Measurements from ENCODE around the gene COL6A2. TPM values are rescaled to one million over a fixed set of nuclear protein-coding genes. Genes with fewer than 3 reads are reported as not detected.
A peak's percentile ranks its signal among the peaks of the same experiment; 100 is the strongest.
"Not testable (repeated sequence)": the region's sequence is repeated elsewhere in the genome, so short reads cannot be mapped to it uniquely, and the experiment has no call there.

The COL6A2 gene
- total RNA-seq, 2 donors from 2014 or later: 3.3 to 10.1 TPM

DNA sequence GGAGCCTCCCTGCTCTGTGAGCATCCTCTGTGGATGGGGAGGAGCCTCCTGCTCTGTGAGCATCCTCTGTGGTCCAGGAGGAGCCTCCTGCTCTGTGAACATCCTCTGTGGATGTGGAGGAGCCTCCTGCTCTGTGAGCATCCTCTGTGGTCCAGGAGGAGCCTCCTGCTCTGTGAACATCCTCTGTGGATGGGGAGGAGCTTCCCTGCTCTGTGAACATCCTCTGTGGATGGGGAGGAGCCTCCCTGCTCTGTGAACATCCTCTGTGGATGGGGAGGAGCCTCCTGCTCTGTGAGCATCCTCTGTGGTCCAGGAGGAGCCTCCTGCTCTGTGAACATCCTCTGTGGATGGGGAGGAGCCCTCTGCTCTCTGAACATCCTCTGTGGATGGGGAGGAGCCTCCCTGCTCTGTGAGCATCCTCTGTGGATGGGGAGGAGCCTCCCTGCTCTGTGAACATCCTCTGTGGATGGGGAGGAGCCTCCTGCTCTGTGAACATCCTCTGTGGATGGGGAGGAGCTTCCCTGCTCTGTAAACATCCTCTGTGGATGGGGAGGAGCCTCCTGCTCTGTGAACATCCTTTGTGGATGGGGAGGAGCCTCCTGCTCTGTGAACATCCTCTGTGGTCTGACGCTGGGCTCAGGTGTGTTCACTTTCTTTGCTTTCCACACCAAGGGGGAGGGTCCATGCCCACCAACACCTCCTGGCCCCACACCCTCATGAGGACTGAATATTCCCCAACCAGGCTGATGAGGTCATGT is 72.7 kb downstream of the COL6A2 start:
- H3K27me3 Mint-ChIP-seq; H3K4me3 Mint-ChIP-seq; ATAC-seq (replicated peaks); H3K36me3 Mint-ChIP-seq (ENCODE audit: low read depth); H3K9me3 Mint-ChIP-seq; H3K4me1 Mint-ChIP-seq: not testable (repeated sequence)
- peak overlapping the region; percentile 66 for H3K27ac Mint-ChIP-seq

DNA sequence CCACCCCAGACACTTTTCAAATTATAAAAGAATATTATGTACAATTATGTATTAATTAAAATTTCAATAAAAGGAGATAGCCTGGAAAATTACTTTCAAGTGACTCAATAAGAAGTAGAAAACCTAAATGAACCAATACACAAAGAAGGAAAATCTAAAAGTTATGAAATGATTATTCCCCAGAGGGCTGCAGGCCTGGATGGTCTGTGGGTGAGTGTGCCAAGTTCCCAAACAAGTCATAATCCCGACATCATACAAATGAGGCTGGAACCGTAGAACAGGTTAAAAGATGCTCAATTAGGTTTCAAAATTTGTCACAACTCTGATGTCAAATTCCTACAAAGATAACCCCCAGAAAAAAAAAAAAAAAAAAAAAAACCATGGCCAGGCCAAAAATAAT is 73.7 kb downstream of the COL6A2 start:
- H3K27me3 Mint-ChIP-seq: peaks cover 13% of the 10 kb centered on the region
- no peak overlapping the region for H3K4me3 Mint-ChIP-seq
- H3K4me1 Mint-ChIP-seq: no peaks in the 10 kb centered on the region
- no peak overlapping the region for H3K27ac Mint-ChIP-seq
- no peaks in the 10 kb centered on the region for H3K36me3 Mint-ChIP-seq (ENCODE audit: low read depth)
- peaks cover 13% of the 10 kb centered on the region for H3K9me3 Mint-ChIP-seq
- ATAC-seq (replicated peaks): no peak

DNA sequence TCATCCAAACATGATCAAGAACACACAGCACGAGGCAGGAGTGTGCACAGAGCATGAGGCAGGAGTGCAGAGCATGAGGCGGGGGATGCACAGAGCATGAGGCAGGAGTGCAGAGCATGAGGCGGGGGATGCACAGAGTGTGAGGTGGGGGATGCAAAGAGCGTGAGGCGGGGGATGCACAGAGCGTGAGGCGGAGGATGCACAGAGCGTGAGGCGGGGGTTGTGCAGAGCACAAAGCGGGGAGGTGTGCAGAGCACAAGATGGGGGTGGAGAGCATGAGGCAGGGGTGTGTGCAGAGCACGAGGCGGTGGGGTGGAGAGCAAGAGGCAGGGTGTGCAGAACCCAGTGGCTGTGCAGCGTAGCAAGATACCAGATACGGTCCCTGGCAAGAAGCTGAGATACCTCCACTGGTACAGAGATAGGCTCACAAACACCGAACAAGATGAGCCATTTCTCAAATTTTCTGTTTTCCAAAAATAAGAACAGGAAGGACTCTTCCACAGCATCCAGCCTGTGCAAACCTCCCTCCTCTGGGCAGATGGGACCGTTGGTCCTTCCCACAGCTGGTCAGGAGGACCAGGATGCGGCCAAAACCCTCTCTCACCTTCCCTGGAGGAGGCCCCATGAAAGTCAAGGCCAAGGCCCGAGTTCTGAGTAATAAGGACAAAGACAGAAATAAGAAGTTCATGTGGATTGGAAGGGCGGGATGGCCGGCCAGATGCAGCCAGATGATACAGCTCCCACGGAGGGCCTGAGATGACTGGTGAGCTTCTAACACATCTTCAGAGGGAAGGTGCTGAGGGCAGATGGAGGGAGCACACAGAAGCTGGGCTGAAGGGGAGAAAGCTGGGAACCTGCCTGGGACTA is 74.3 kb downstream of the COL6A2 start:
- Mint-ChIP-seq H3K9me3 (peaks cover 13% of the 10 kb centered on the region), H3K36me3 (ENCODE audit: low read depth) (no peaks in the 10 kb centered on the region), H3K4me1 (no peaks in the 10 kb centered on the region), H3K27ac (no peak overlapping the region), H3K4me3 (no peak overlapping the region), H3K27me3 (peaks cover 13% of the 10 kb centered on the region)
- no peak for ATAC-seq (replicated peaks)

DNA sequence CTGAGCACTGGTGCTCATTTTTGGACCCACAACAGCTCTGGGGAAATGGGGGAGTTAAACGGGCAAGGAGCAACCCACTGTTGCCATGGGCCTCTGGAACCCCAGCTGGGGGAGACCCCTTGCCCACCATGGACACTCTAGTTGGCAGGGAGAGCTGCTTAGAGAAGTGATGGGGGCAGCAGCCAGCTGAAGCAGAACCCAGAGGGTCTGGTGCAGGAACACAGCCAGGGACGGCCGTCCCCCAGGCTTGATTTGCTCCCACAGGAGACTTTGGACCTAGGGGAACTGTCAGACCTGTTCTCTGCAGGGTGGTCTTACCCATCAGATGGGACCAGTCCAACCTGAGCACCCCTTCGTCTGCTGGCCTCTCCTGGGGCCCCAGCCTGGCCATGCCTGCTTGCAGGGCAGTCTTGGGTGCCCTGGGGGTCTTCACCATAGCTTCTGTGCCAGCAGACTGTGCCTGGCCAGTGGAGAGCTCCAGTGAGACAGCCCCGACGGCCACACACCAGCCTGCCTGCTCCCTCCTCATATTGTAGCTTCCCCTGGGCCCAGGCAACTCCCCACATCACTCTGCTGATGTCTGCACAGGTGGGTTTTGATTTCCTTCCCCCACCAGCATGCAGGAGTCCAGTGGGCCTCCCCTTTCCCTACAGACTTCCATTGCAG is 75.1 kb downstream of the COL6A2 start:
- no peak overlapping the region for H3K27ac Mint-ChIP-seq

DNA sequence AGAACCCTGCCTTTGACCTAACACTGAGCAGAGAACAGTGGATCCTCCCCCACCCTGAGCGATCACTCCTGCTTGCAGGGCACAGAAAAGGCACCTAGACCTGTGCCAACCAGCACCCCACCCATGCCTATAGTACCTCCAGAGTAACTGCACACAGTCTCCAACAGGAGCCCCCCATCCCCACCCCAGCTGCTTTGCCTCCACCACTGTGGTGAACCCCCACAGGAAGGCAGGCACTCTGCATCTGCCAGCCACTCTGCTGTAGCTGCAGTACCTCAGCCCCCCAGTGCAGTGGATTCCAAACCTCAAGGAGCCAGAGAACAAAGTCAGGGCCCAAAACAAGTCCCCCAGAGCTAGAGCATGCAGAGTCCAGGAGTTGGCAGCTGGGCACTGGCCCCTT is 75.7 kb downstream of the COL6A2 start:
- H3K27me3 Mint-ChIP-seq: peaks cover 13% of the 10 kb centered on the region
- H3K36me3 Mint-ChIP-seq (ENCODE audit: low read depth): no peaks in the 10 kb centered on the region
- H3K4me1 Mint-ChIP-seq: no peaks in the 10 kb centered on the region
- H3K27ac Mint-ChIP-seq: no peak overlapping the region
- peaks cover 13% of the 10 kb centered on the region for H3K9me3 Mint-ChIP-seq
- no peak for ATAC-seq (replicated peaks)
- H3K4me3 Mint-ChIP-seq: no peak overlapping the region

More for the DNA sequence above, 75.1 kb downstream of the COL6A2 start:
- Mint-ChIP-seq H3K36me3 (ENCODE audit: low read depth) (no peaks in the 10 kb centered on the region), H3K4me1 (no peaks in the 10 kb centered on the region), H3K9me3 (peaks cover 13% of the 10 kb centered on the region), H3K27me3 (peaks cover 13% of the 10 kb centered on the region), H3K4me3 (no peak overlapping the region)
- ATAC-seq (replicated peaks): no peak

DNA sequence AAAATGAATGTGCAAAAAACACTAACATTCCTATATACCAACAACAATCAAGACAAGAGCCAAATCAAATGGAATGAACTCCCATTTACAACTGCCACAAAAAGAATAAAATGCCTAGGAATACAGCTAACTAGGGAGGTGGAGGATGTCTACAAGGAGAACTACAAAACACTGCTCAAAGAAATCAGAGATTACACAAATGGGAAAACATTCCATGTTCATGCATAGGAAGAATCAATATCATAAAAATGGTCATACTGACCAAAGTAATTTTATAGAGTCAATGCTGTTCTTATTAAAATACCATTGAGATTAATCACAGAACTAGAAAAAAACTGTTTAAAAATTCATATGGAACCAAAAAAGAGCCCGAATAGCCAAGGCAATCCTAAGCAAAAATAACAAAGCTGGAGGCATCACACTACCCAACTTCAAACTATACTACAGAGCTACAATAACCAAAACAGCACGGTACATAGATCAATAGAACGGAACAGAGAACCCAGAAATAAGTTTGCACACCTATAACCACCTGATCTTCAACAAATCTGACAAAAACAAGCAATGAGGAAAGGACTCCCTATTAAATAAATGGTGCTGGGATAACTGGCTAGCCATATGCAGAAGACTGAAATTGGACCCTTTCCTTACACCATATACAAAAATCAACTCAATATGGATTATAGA is 78.7 kb downstream of the COL6A2 start:
- H3K36me3 Mint-ChIP-seq (ENCODE audit: low read depth); ATAC-seq (replicated peaks); H3K27ac Mint-ChIP-seq; H3K4me1 Mint-ChIP-seq; H3K4me3 Mint-ChIP-seq: not testable (repeated sequence)
- Mint-ChIP-seq H3K9me3 (peaks cover 13% of the 10 kb centered on the region), H3K27me3 (peaks cover 13% of the 10 kb centered on the region)

DNA sequence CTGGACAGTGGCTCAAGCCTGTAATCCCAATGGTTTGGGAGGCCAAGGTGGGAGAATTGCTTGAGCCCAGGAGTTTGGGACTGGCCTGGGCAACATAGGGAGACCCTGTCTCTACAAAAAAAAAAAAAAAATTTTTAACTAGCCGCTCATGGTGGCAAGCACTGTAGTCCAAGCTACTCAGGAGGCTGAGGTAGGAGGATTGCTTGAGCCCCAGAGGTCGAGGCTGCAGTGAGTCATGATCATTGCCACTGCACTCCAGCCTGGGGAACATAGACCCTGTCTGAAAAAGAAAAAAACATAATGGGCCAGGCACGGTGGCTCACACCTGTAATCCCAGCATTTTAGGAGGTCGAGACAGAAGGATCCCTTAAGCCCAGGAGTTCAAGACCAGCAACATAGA is 81.0 kb downstream of the COL6A2 start:
- Mint-ChIP-seq H3K27ac (no peak overlapping the region), H3K4me3 (no peak overlapping the region), H3K36me3 (ENCODE audit: low read depth) (no peaks in the 10 kb centered on the region), H3K9me3 (peaks cover 13% of the 10 kb centered on the region), H3K27me3 (peaks cover 13% of the 10 kb centered on the region), H3K4me1 (no peaks in the 10 kb centered on the region)
- no peak for ATAC-seq (replicated peaks)

Other genes starting within 250 kb of the COL6A2 start
- 1 to 10 TPM in 1 of 2 donors, under 1 TPM in 1; 0.69 to 2.0 TPM for gene COL6A1, start 116.3 kb upstream of the COL6A2 start, total RNA-seq
- gene FTCD, start 57.5 kb downstream of the COL6A2 start, total RNA-seq: under 1 TPM in 1 of 2 donors, not detected in 1; 0.24 TPM
- 1 to 10 TPM; 3.8 to 6.7 TPM for gene SPATC1L, start 86.3 kb downstream of the COL6A2 start, total RNA-seq
- 10 to 100 TPM; 30.8 to 43.8 TPM for gene LSS, start 130.7 kb downstream of the COL6A2 start, total RNA-seq
- gene MCM3AP, start 187.5 kb downstream of the COL6A2 start, total RNA-seq: 100 to 1,000 TPM; 105 to 118 TPM
- gene YBEY, start 188.2 kb downstream of the COL6A2 start, total RNA-seq: 10 to 100 TPM in 1 of 2 donors, 1 to 10 TPM in 1; 7.0 to 14.8 TPM
- 10 to 100 TPM; 21.4 to 24.3 TPM for gene C21orf58, start 225.8 kb downstream of the COL6A2 start, total RNA-seq
- 10 to 100 TPM; 44.8 to 70.9 TPM for gene PCNT, start 226.0 kb downstream of the COL6A2 start, total RNA-seq